Measurements from ENCODE around the gene DDX27. TPM values are rescaled to one million over a fixed set of nuclear protein-coding genes. Genes with fewer than 3 reads are reported as not detected.

Gene DDX27
- total and polyA plus RNA-seq, 2 of the 13 experiments (the other 11 are each of a cell fraction or from before 2014, with no cell fraction given) = 42.6 to 72.8 TPM

DNA sequence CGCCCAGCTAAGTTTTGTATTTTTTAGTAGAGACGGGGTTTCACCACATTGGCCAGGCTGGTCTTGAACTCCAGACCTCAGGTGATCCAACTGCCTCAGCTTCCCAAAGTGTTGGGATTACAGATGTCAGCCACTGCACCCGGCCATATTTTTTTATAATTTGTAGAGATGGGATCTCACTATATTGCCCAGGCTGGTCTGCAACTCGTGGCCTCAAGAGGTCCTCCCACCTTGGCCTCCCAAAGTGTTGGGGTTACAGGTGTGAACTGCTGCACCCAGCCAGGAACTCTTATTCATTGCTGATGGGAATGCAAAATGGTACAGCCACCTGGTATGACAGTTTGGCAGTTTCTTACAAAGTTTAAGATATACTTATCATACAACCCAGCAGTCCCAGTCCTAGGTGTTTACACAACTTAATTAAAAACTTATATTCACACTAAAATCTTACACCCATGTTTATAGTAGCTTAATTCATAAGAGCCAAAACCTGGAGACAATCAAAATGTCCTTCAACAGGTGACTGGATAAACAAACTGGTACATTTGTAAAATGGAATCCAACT is 19.4 kb upstream of the DDX27 start:
- H3K27ac ChIP-seq (ENCODE audit: extremely low read length, insufficient read depth, low read length) = no peak overlapping the region
- TF ChIP-seq JUN (CRISPR knock-in tag; IDR thresholded peaks at IDR 0.05) = no peak
- peak; percentile 82 for TF ChIP-seq ZNF121 (CRISPR knock-in tag; IDR thresholded peaks at IDR 0.05)
- TF ChIP-seq, protein P1, sequence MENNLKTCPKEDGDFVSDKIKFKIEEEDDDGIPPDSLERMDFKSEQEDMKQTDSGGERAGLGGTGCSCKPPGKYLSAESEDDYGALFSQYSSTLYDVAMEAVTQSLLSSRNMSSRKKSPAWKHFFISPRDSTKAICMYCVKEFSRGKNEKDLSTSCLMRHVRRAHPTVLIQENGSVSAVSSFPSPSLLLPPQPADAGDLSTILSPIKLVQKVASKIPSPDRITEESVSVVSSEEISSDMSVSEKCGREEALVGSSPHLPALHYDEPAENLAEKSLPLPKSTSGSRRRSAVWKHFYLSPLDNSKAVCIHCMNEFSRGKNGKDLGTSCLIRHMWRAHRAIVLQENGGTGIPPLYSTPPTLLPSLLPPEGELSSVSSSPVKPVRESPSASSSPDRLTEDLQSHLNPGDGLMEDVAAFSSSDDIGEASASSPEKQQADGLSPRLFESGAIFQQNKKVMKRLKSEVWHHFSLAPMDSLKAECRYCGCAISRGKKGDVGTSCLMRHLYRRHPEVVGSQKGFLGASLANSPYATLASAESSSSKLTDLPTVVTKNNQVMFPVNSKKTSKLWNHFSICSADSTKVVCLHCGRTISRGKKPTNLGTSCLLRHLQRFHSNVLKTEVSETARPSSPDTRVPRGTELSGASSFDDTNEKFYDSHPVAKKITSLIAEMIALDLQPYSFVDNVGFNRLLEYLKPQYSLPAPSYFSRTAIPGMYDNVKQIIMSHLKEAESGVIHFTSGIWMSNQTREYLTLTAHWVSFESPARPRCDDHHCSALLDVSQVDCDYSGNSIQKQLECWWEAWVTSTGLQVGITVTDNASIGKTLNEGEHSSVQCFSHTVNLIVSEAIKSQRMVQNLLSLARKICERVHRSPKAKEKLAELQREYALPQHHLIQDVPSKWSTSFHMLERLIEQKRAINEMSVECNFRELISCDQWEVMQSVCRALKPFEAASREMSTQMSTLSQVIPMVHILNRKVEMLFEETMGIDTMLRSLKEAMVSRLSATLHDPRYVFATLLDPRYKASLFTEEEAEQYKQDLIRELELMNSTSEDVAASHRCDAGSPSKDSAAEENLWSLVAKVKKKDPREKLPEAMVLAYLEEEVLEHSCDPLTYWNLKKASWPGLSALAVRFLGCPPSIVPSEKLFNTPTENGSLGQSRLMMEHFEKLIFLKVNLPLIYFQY (CRISPR knock-in tag; IDR thresholded peaks at IDR 0.05; ENCODE audit: borderline replicate concordance) = no peak
- TF ChIP-seq, protein P2, sequence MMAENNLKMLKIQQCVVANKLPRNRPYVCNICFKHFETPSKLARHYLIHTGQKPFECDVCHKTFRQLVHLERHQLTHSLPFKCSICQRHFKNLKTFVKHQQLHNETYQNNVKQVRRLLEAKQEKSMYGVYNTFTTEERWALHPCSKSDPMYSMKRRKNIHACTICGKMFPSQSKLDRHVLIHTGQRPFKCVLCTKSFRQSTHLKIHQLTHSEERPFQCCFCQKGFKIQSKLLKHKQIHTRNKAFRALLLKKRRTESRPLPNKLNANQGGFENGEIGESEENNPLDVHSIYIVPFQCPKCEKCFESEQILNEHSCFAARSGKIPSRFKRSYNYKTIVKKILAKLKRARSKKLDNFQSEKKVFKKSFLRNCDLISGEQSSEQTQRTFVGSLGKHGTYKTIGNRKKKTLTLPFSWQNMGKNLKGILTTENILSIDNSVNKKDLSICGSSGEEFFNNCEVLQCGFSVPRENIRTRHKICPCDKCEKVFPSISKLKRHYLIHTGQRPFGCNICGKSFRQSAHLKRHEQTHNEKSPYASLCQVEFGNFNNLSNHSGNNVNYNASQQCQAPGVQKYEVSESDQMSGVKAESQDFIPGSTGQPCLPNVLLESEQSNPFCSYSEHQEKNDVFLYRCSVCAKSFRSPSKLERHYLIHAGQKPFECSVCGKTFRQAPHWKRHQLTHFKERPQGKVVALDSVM (CRISPR knock-in tag; IDR thresholded peaks at IDR 0.05) = peak; percentile 53; the same call in 1 of the 2 replicates
- no peak for FAIRE-seq
- H3K9me3 ChIP-seq (ENCODE audit: low read length) = no peaks in the 10 kb centered on the region
- ChIA-PET POLR2A (interaction anchor here (2.0 kb wide), 1 partner anchor 13 kb away, joined by 4 read pairs; no protein-coding TSS in a partner anchor), CTCF (ENCODE audit: low intra/inter-chr PET ratio, low total read pairs) (no interaction called here)
- ATAC-seq = no peak
- H3K27me3 ChIP-seq (ENCODE audit: control insufficient read depth in 1 of 2, insufficient read depth in 2 of 2, low read length in 2 of 2) = no peaks in the 10 kb centered on the region
- intact Hi-C loops (cut with micrococcal nuclease; ENCODE audit: unreplicated experiment) = no loop called here
- no peaks in the 10 kb centered on the region for H3K79me2 ChIP-seq (ENCODE audit: insufficient read depth, low read length)
- H3K4me2 ChIP-seq (ENCODE audit: low read depth, low read length) = no peak overlapping the region
- H4K20me1 ChIP-seq (ENCODE audit: insufficient read depth, low read length) = no peaks in the 10 kb centered on the region
- no TSS peak for BruUV-seq (replicated peaks)
- H3K9ac ChIP-seq (ENCODE audit: insufficient read depth, low read depth, low read length) = no peak overlapping the region
- H3K4me3 ChIP-seq (replicated peaks in 1 of 3; ENCODE audit: insufficient read depth in 1 of 3, low read depth in 2 of 3, low read length in 3 of 3) = no peak overlapping the region
- no peak overlapping the region for H2AFZ ChIP-seq (ENCODE audit: low read length)
- in situ Hi-C loops (cut with HindIII; ENCODE audit: extremely low pct_ligation_motif_present, low pct_unique_long_range_greater_than_20kb) = no loop called here
- WGBS (ENCODE audit: low lambda C conversion rate) = 46% methylated on average over 4 of the region's 4 CpGs
- H3K4me1 ChIP-seq (ENCODE audit: insufficient read depth, low read length) = no peaks in the 10 kb centered on the region
- no peak for DNase-seq (ENCODE audit: low spot score)
- H3K36me3 ChIP-seq (replicated peaks in 1 of 2; ENCODE audit: control insufficient read depth in 1 of 2, insufficient read depth in 2 of 2, low read length in 2 of 2) = no peaks in the 10 kb centered on the region
